RWPE2 (cell line): Measurements from ENCODE around the gene MET.

ENCODE experiments used
- ATAC-seq: fragments of 200-7000 bp; cut with Tn5 transposase; 3 replicates; pipeline ENCODE4 v1.9.1; 2021; ENCODE audit warnings: low read depth
- DNase-seq: peaks from one replicate; pipeline ENCODE4 v3.0.0-alpha.2; 2020; ENCODE audit warnings: low spot score
- H3K27ac ChIP-seq: fragments of 450-650 bp; 2 replicates; pipeline ENCODE4 v1.5.1; 2017; ENCODE audit warnings: mild to moderate bottlenecking; ENCODE audit not compliant: poor library complexity, severe bottlenecking
- H3K27me3 ChIP-seq: fragments of 250-450 bp; sonication (Bioruptor Pico); 2 replicates; pipeline ENCODE4 v1.5.1; 2021; ENCODE audit warnings: mild to moderate bottlenecking, moderate library complexity; ENCODE audit not compliant: insufficient read depth, poor library complexity, severe bottlenecking
- H3K36me3 ChIP-seq: fragments of 250-450 bp; sonication (Bioruptor Pico); 2 replicates; pipeline ENCODE4 v1.5.1; 2020; ENCODE audit warnings: low read depth, mild to moderate bottlenecking, moderate library complexity
- H3K4me1 ChIP-seq: fragments of 250-450 bp; sonication (Bioruptor Pico); 2 replicates; pipeline ENCODE4 v1.5.1; 2021; ENCODE audit warnings: mild to moderate bottlenecking, moderate library complexity; ENCODE audit not compliant: insufficient read depth, poor library complexity, severe bottlenecking
- H3K4me3 ChIP-seq: fragments of 250-450 bp; sonication (Bioruptor Pico); 2 replicates; pipeline ENCODE4 v1.5.1; 2021; ENCODE audit warnings: mild to moderate bottlenecking, moderate library complexity; ENCODE audit not compliant: severe bottlenecking
- H3K9me3 ChIP-seq: fragments of 250-450 bp; sonication (Bioruptor Pico); 2 replicates; pipeline ENCODE4 v1.5.1; 2021; ENCODE audit warnings: mild to moderate bottlenecking, moderate library complexity; ENCODE audit not compliant: severe bottlenecking
- TF ChIP-seq, protein P1 (sequence below): fragments of 450-650 bp; IDR thresholded peaks from one replicate; pipeline ENCODE4 v1.5.1; 2017; ENCODE audit warnings: mild to moderate bottlenecking, moderate library complexity; ENCODE audit not compliant: poor library complexity, severe bottlenecking

Gene MET

DNA sequence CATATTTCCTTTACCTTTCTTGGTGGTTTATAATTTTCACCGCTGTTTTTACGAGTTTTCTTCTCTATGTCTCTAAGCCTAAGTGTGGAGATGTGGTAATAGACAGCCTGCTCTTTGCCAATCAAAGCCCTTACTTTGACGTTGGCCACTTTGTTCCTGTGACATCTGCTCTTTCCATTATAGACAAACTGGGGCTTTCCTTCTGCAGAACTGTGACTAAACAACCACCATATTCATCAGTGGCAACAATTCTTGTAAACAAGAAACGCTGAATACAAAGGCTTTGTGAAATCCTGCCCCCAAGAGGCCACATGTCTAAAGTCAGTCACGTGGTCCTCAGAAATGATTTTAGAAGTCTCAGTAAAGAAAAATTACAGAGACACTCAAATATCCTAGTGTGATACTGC lies 130.8 kb downstream of the MET start:
- H3K4me1 ChIP-seq: peaks cover 32% of the 10 kb centered on the region
- no peaks in the 10 kb centered on the region for H3K9me3 ChIP-seq
- peak overlapping the region; percentile 79 for H3K27ac ChIP-seq
- DNase-seq: no peak
- H3K36me3 ChIP-seq: peaks cover 4% of the 10 kb centered on the region; the same call in 1 of the 2 replicates
- no peaks in the 10 kb centered on the region for H3K27me3 ChIP-seq
- H3K4me3 ChIP-seq: no peak overlapping the region
- ATAC-seq: no peak
- TF ChIP-seq, protein P1, sequence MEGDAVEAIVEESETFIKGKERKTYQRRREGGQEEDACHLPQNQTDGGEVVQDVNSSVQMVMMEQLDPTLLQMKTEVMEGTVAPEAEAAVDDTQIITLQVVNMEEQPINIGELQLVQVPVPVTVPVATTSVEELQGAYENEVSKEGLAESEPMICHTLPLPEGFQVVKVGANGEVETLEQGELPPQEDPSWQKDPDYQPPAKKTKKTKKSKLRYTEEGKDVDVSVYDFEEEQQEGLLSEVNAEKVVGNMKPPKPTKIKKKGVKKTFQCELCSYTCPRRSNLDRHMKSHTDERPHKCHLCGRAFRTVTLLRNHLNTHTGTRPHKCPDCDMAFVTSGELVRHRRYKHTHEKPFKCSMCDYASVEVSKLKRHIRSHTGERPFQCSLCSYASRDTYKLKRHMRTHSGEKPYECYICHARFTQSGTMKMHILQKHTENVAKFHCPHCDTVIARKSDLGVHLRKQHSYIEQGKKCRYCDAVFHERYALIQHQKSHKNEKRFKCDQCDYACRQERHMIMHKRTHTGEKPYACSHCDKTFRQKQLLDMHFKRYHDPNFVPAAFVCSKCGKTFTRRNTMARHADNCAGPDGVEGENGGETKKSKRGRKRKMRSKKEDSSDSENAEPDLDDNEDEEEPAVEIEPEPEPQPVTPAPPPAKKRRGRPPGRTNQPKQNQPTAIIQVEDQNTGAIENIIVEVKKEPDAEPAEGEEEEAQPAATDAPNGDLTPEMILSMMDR: peak; percentile 72

DNA sequence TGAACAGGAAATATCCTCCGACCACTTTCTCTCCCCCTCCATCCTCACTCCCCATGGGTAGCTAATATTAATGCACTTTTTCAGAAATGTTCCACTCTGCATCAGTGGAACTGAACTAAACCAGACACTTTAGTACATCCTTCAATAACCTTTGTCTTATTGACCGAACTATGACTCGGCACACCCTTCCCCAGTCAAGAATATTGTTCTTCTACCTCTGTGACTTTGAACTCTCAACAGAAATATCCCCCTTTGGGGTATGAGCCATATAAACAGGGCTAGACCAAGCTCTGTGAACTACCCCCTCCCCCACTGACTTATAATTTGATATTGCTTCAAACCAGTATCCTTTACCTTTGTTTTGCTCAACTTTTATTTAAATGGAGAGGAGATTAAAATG lies 132.5 kb downstream of the MET start:
- Histone ChIP-seq H3K4me3 (no peak overlapping the region), H3K27me3 (no peaks in the 10 kb centered on the region), H3K27ac (no peak overlapping the region), H3K4me1 (peaks cover 30% of the 10 kb centered on the region), H3K36me3 (no peaks in the 10 kb centered on the region), H3K9me3 (no peaks in the 10 kb centered on the region)
- TF ChIP-seq, protein P1: no peak
- no peak for DNase-seq
- no peak for ATAC-seq

GRCh38 chr7:116805100-116805544 lies 133.1 kb downstream of the MET start:
- no peaks in the 10 kb centered on the region for H3K27me3 ChIP-seq
- no peaks in the 10 kb centered on the region for H3K36me3 ChIP-seq
- TF ChIP-seq, protein P1: no peak
- no peaks in the 10 kb centered on the region for H3K9me3 ChIP-seq
- DNase-seq (no peak), ATAC-seq (no peak)
- H3K4me3 ChIP-seq: no peak overlapping the region
- H3K4me1 ChIP-seq: peaks cover 33% of the 10 kb centered on the region
- H3K27ac ChIP-seq: no peak overlapping the region

GRCh38 chr7:116806046-116806944 lies 134.3 kb downstream of the MET start:
- H3K36me3 ChIP-seq: no peaks in the 10 kb centered on the region
- H3K4me3 ChIP-seq: no peak overlapping the region
- H3K27ac ChIP-seq: no peak overlapping the region
- peaks cover 29% of the 10 kb centered on the region for H3K4me1 ChIP-seq
- DNase-seq (no peak), ATAC-seq (no peak)
- H3K27me3 ChIP-seq: no peaks in the 10 kb centered on the region
- H3K9me3 ChIP-seq: no peaks in the 10 kb centered on the region
- TF ChIP-seq, protein P1: no peak
